Measurements from ENCODE around the gene SPDYC. TPM values are rescaled to one million over a fixed set of nuclear protein-coding genes. Genes with fewer than 3 reads are reported as not detected.

SPDYC gene
- total and polyA plus RNA-seq, 2 donors (not counting 1 experiment from before 2014, with no cell fraction given): not detected

GRCh38 chr11:65213322-65214211 is 43.5 kb downstream of the SPDYC start:
- Histone ChIP-seq H2AFZ (ENCODE audit: low read length) (no peak overlapping the region), H3K79me2 (ENCODE audit: control insufficient read depth, insufficient read depth, low read length) (no peaks in the 10 kb centered on the region), H3K36me3 (ENCODE audit: control insufficient read depth, insufficient read depth, low read length) (peaks cover 13% of the 10 kb centered on the region), H3K27me3 (ENCODE audit: control insufficient read depth, insufficient read depth, low read length) (no peaks in the 10 kb centered on the region), H3K9me3 (ENCODE audit: control insufficient read depth, insufficient read depth, low read depth, low read length) (no peaks in the 10 kb centered on the region), H3K9ac (ENCODE audit: insufficient read depth, low read length) (no peak overlapping the region), H3K4me1 (ENCODE audit: control insufficient read depth, extremely low read depth, insufficient read depth, low read length) (no peaks in the 10 kb centered on the region), H3K27ac (ENCODE audit: insufficient read depth, low read length) (no peak overlapping the region), H3K4me3 (replicated peaks in 1 of 4; ENCODE audit: control extremely low read depth in 1 of 4, insufficient read depth in 1 of 4, low read depth in 3 of 4, low read length in 4 of 4) (no peak overlapping the region), H3K4me2 (ENCODE audit: extremely low read depth, insufficient read depth, low read length) (no peak overlapping the region), H4K20me1 (ENCODE audit: control insufficient read depth, extremely low read depth, insufficient read depth, low read length) (no peaks in the 10 kb centered on the region)
- peak; percentile 11 to 17 for DNase-seq (ENCODE audit: low read depth in 2 of 2)
- TF ChIP-seq EZH2 (IDR thresholded peaks at IDR 0.05; ENCODE audit: low read length, missing control alignments): no peak
- TF ChIP-seq CTCF (conservative IDR thresholded peaks at IDR 0.05 in 1 of 2, IDR thresholded peaks at IDR 0.05 in 1 of 2; ENCODE audit: low read depth in 1 of 2, low read length in 2 of 2): no peak

- DNase-seq (ENCODE audit: low read depth in 2 of 2): no peak
- Histone ChIP-seq H3K4me1 (ENCODE audit: control insufficient read depth, extremely low read depth, insufficient read depth, low read length) (no peaks in the 10 kb centered on the region), H3K9me3 (ENCODE audit: control insufficient read depth, insufficient read depth, low read depth, low read length) (no peaks in the 10 kb centered on the region), H3K27me3 (ENCODE audit: control insufficient read depth, insufficient read depth, low read length) (no peaks in the 10 kb centered on the region), H3K27ac (ENCODE audit: insufficient read depth, low read length) (no peak overlapping the region), H2AFZ (ENCODE audit: low read length) (no peak overlapping the region), H3K36me3 (ENCODE audit: control insufficient read depth, insufficient read depth, low read length) (peaks cover 10% of the 10 kb centered on the region), H3K4me3 (replicated peaks in 1 of 4; ENCODE audit: control extremely low read depth in 1 of 4, insufficient read depth in 1 of 4, low read depth in 3 of 4, low read length in 4 of 4) (no peak overlapping the region), H3K4me2 (ENCODE audit: extremely low read depth, insufficient read depth, low read length) (no peak overlapping the region), H4K20me1 (ENCODE audit: control insufficient read depth, extremely low read depth, insufficient read depth, low read length) (no peaks in the 10 kb centered on the region), H3K9ac (ENCODE audit: insufficient read depth, low read length) (no peak overlapping the region), H3K79me2 (ENCODE audit: control insufficient read depth, insufficient read depth, low read length) (no peaks in the 10 kb centered on the region)
- TF ChIP-seq CTCF (conservative IDR thresholded peaks at IDR 0.05 in 1 of 2, IDR thresholded peaks at IDR 0.05 in 1 of 2; ENCODE audit: low read depth in 1 of 2, low read length in 2 of 2) (no peak), EZH2 (IDR thresholded peaks at IDR 0.05; ENCODE audit: low read length, missing control alignments) (no peak)
Observed at GRCh38 chr11:65214212-65214845, 44.3 kb downstream of the SPDYC start.

GRCh38 chr11:65215441-65216076 is 45.5 kb downstream of the SPDYC start:
- DNase-seq (ENCODE audit: low read depth in 2 of 2): no peak
- TF ChIP-seq CTCF (conservative IDR thresholded peaks at IDR 0.05 in 1 of 2, IDR thresholded peaks at IDR 0.05 in 1 of 2; ENCODE audit: low read depth in 1 of 2, low read length in 2 of 2): no peak
- TF ChIP-seq EZH2 (IDR thresholded peaks at IDR 0.05; ENCODE audit: low read length, missing control alignments): no peak
- Histone ChIP-seq H3K79me2 (ENCODE audit: control insufficient read depth, insufficient read depth, low read length) (no peaks in the 10 kb centered on the region), H3K36me3 (ENCODE audit: control insufficient read depth, insufficient read depth, low read length) (peaks cover 4% of the 10 kb centered on the region), H3K4me1 (ENCODE audit: control insufficient read depth, extremely low read depth, insufficient read depth, low read length) (no peaks in the 10 kb centered on the region), H3K4me2 (ENCODE audit: extremely low read depth, insufficient read depth, low read length) (no peak overlapping the region), H3K9me3 (ENCODE audit: control insufficient read depth, insufficient read depth, low read depth, low read length) (no peaks in the 10 kb centered on the region), H3K4me3 (replicated peaks in 1 of 4; ENCODE audit: control extremely low read depth in 1 of 4, insufficient read depth in 1 of 4, low read depth in 3 of 4, low read length in 4 of 4) (no peak overlapping the region), H3K27me3 (ENCODE audit: control insufficient read depth, insufficient read depth, low read length) (no peaks in the 10 kb centered on the region), H4K20me1 (ENCODE audit: control insufficient read depth, extremely low read depth, insufficient read depth, low read length) (no peaks in the 10 kb centered on the region), H2AFZ (ENCODE audit: low read length) (no peak overlapping the region), H3K27ac (ENCODE audit: insufficient read depth, low read length) (no peak overlapping the region), H3K9ac (ENCODE audit: insufficient read depth, low read length) (no peak overlapping the region)

All from fibroblast of lung (primary cell).